Measurements from ENCODE around the gene SERP1. TPM values are rescaled to one million over a fixed set of nuclear protein-coding genes. Genes with fewer than 3 reads are reported as not detected.

Gene SERP1
- total and polyA plus RNA-seq, 2 experiments from 2014 or later: 157 to 233 TPM

GRCh38 chr3:150545419-150546225 is 674 bp downstream of the SERP1 start:
- H3K27me3 ChIP-seq: no peaks in the 10 kb centered on the region
- no peaks in the 10 kb centered on the region for H3K36me3 ChIP-seq (replicated peaks; ENCODE audit: insufficient read depth, low read depth)
- no peaks in the 10 kb centered on the region for H3K9me2 ChIP-seq (replicated peaks; ENCODE audit: insufficient read depth)
- H3K4me2 ChIP-seq: peak overlapping the region; percentile 79
- peak overlapping the region; percentile 65 for H3K4me3 ChIP-seq
- peaks cover 28% of the 10 kb centered on the region for H4K20me1 ChIP-seq (ENCODE audit: insufficient read depth, poor library complexity, severe bottlenecking)
- H2AFZ ChIP-seq: peak overlapping the region; percentile 53
- WGBS (ENCODE audit: low lambda C conversion rate, missing lambda C conversion rate): 2% methylated on average over 54 of the region's 54 CpGs
- TF ChIP-seq EZH2phosphoT487 (IDR thresholded peaks at IDR 0.05; ENCODE audit: low read depth, severe bottlenecking, unreplicated experiment) (no peak), CTCF (IDR thresholded peaks at IDR 0.05; ENCODE audit: poor library complexity) (no peak), EZH2 (IDR thresholded peaks at IDR 0.05; ENCODE audit: borderline replicate concordance) (no peak)
- peak overlapping the region; percentile 98 for H3K27ac ChIP-seq
- H3K4me1 ChIP-seq (ENCODE audit: insufficient read depth): peaks cover 7% of the 10 kb centered on the region
- DNase-seq (ENCODE audit: low spot score): peak; percentile 27
- peaks cover 85% of the 10 kb centered on the region for H3K79me2 ChIP-seq
- H3K9me3 ChIP-seq (ENCODE audit: low read depth): no peaks in the 10 kb centered on the region

GRCh38 chr3:150544726-150545125 is 1.6 kb downstream of the SERP1 start:
- Histone ChIP-seq H3K36me3 (replicated peaks; ENCODE audit: insufficient read depth, low read depth) (no peaks in the 10 kb centered on the region), H3K27me3 (no peaks in the 10 kb centered on the region), H3K4me1 (ENCODE audit: insufficient read depth) (peaks cover 7% of the 10 kb centered on the region), H3K4me2 (peak overlapping the region; percentile 79), H3K4me3 (peak overlapping the region; percentile 65), H3K79me2 (peaks cover 79% of the 10 kb centered on the region), H3K27ac (peak overlapping the region; percentile 98), H3K9me2 (replicated peaks; ENCODE audit: insufficient read depth) (no peaks in the 10 kb centered on the region), H3K9me3 (ENCODE audit: low read depth) (no peaks in the 10 kb centered on the region), H2AFZ (no peak overlapping the region), H4K20me1 (ENCODE audit: insufficient read depth, poor library complexity, severe bottlenecking) (peaks cover 28% of the 10 kb centered on the region)
- no peak for DNase-seq (ENCODE audit: low spot score)
- 4% methylated on average over 1 of the region's 1 CpG for WGBS (ENCODE audit: low lambda C conversion rate, missing lambda C conversion rate)
- TF ChIP-seq EZH2phosphoT487 (IDR thresholded peaks at IDR 0.05; ENCODE audit: low read depth, severe bottlenecking, unreplicated experiment) (no peak), CTCF (IDR thresholded peaks at IDR 0.05; ENCODE audit: poor library complexity) (no peak), EZH2 (IDR thresholded peaks at IDR 0.05; ENCODE audit: borderline replicate concordance) (no peak)

- H3K9me3 ChIP-seq (ENCODE audit: low read depth): no peaks in the 10 kb centered on the region
- peak overlapping the region; percentile 9 for H3K27ac ChIP-seq
- peak overlapping the region; percentile 65 for H3K4me3 ChIP-seq
- H3K36me3 ChIP-seq (replicated peaks; ENCODE audit: insufficient read depth, low read depth): no peaks in the 10 kb centered on the region
- no peaks in the 10 kb centered on the region for H3K9me2 ChIP-seq (replicated peaks; ENCODE audit: insufficient read depth)
- H3K27me3 ChIP-seq: no peaks in the 10 kb centered on the region
- peaks cover 7% of the 10 kb centered on the region for H3K4me1 ChIP-seq (ENCODE audit: insufficient read depth)
- H3K79me2 ChIP-seq: peaks cover 72% of the 10 kb centered on the region
- TF ChIP-seq EZH2 (IDR thresholded peaks at IDR 0.05; ENCODE audit: borderline replicate concordance): no peak
- no peak for TF ChIP-seq EZH2phosphoT487 (IDR thresholded peaks at IDR 0.05; ENCODE audit: low read depth, severe bottlenecking, unreplicated experiment)
- no peak for TF ChIP-seq CTCF (IDR thresholded peaks at IDR 0.05; ENCODE audit: poor library complexity)
- H4K20me1 ChIP-seq (ENCODE audit: insufficient read depth, poor library complexity, severe bottlenecking): peaks cover 28% of the 10 kb centered on the region
- H2AFZ ChIP-seq: no peak overlapping the region
- H3K4me2 ChIP-seq: peak overlapping the region; percentile 79
- peak; percentile 10 for DNase-seq (ENCODE audit: low spot score)
Measured at GRCh38 chr3:150544041-150544440, 2.3 kb downstream of the SERP1 start.

Data from hepatocyte (in vitro differentiated cells).